Epithelial cell of proximal tubule (primary cell): ENCODE measurements around the gene CCDC149. TPM values are rescaled to one million over a fixed set of nuclear protein-coding genes. Genes with fewer than 3 reads are reported as not detected.

ENCODE experiments used
- DNase-seq: peaks from one replicate; pipeline ENCODE4 v3.0.0-alpha.2; 2011; ENCODE audit warnings: low read depth
- H3K4me3 ChIP-seq: 2 replicates; pipeline ENCODE4 v1.5.1; 2011; ENCODE audit warnings: low read depth, mild to moderate bottlenecking, low read length
- total RNA-seq: library from RNA; depleted of rRNA; stranded (reverse); fragments of >200 nt; gene quantifications from 2 replicates; pipeline ENCODE4 v1.2.3, GENCODE V29; 2015
- TF ChIP-seq, protein P1 (sequence below): conservative IDR thresholded peaks from 2 replicates; pipeline ENCODE4 v1.5.1; 2012; ENCODE audit warnings: low read depth, mild to moderate bottlenecking, low read length

CCDC149 gene
- total RNA-seq, 1 donor from 2014 or later: 2.8 TPM

DNA sequence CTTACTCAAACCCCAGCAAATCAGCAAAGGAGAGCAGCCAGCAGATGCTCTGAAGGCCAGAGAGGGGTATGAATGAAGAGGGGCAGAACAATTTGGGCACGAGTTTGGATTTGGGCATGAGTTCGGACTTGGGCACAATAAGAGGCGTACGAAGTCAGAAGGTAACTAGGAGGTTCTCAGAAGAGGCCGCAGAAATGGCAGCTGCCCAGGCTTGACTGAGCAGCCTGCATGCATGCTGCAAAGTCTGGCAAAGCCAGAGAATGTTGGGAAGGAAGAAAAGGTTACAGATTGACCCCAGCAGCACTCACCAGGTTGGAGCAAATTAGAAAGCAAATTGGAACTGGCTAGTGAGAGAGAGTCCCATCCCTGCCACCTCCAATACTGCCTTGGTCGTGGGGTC, 15.2 kb downstream of the CCDC149 start:
- TF ChIP-seq, protein P1, sequence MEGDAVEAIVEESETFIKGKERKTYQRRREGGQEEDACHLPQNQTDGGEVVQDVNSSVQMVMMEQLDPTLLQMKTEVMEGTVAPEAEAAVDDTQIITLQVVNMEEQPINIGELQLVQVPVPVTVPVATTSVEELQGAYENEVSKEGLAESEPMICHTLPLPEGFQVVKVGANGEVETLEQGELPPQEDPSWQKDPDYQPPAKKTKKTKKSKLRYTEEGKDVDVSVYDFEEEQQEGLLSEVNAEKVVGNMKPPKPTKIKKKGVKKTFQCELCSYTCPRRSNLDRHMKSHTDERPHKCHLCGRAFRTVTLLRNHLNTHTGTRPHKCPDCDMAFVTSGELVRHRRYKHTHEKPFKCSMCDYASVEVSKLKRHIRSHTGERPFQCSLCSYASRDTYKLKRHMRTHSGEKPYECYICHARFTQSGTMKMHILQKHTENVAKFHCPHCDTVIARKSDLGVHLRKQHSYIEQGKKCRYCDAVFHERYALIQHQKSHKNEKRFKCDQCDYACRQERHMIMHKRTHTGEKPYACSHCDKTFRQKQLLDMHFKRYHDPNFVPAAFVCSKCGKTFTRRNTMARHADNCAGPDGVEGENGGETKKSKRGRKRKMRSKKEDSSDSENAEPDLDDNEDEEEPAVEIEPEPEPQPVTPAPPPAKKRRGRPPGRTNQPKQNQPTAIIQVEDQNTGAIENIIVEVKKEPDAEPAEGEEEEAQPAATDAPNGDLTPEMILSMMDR: no peak
- no peak for DNase-seq
- H3K4me3 ChIP-seq: no peak overlapping the region

DNA sequence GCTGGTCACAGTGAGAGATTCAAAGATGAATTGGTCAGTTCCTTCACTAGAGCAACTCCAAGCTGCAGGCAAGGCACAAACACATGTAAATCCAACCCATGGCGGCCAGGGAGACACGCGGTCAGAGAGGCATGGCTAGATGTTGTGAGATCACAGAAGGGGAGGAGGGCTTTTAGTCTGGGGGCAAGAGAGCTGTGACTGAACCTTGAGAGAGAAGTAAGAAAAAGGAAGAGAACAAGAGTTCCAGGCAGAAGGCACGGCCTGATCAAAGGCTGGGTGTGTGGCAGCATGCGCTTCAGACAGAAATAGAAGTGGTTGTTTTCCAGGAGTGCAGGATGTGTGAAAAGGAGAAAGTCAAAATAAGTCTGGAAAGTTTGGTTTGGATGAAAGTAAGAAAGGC, 15.9 kb downstream of the CCDC149 start:
- no peak for DNase-seq
- TF ChIP-seq, protein P1: no peak
- no peak overlapping the region for H3K4me3 ChIP-seq

GRCh38 chr4:24896056-24896455, 16.8 kb downstream of the CCDC149 start:
- no peak for DNase-seq
- TF ChIP-seq, protein P1: no peak
- H3K4me3 ChIP-seq: no peak overlapping the region

DNA sequence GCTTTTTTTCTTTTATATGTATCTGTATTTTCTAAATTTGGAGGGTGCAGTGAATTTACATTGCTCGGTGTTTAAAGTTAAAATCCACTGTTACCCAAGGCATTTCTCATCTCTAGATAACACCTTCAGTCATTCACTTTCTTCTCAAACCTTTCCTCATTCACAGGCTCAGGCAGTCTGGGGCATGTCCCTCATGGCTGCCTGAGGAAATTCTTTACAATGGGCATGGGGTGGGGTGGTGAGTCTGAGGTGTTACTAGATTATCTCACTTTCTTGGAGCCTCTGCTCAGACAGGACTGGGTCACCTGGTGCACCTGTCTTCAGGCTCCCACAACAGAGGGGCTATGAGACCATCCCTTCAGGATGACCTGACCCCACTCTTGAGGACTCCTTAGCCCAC, 17.4 kb downstream of the CCDC149 start:
- TF ChIP-seq, protein P1: no peak
- DNase-seq: no peak
- H3K4me3 ChIP-seq: no peak overlapping the region

DNA sequence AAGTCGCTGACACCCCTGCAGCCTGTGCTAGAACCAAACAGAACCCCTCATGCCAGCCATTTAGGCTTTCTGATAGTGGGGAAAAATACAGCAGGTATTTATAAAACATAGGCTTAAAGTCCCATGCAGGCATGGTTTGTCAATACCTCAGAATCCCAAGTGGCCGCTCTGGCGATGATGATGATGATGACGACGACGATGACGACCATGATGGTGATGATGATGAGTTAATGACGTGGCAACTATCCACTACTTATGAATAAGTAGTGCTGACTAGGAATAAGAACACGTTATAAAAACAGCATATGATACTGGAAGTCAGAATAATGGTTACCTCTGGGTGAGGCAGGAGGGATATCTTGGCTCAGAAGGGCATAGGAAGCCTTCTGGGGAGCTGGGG, 18.0 kb downstream of the CCDC149 start:
- no peak for DNase-seq
- H3K4me3 ChIP-seq: no peak overlapping the region
- TF ChIP-seq, protein P1: no peak

GRCh38 chr4:24894243-24894642, 18.6 kb downstream of the CCDC149 start:
- TF ChIP-seq, protein P1: no peak
- no peak overlapping the region for H3K4me3 ChIP-seq
- DNase-seq: no peak

DNA sequence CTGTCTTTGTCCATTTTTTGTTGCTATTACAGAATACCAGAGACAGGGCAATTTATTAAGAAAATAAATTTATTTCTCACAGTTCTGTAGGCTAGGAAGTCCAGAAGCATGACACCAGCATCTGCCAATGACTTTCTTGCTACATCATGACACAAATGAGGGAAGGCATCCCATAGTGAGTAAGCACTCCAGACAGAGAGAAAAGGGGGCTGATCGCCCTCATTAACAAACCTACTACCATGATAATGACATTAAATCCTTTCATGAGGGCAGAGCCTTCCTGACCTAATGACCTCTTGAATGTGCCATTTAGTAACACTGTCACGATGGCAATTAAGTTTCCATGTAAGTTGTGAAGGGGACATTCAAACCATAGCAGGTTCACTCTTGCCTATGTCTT, 20.1 kb downstream of the CCDC149 start:
- TF ChIP-seq, protein P1: no peak
- no peak overlapping the region for H3K4me3 ChIP-seq
- DNase-seq: no peak
